Ishikawa (cell line): ENCODE results near the gene DHX30.

Source experiments
- CEBPB ChIP-seq: IDR thresholded peaks from 2 replicates; pipeline ENCODE4 v1.6.1; 2012
- EGR1 ChIP-seq: IDR thresholded peaks from 2 replicates; pipeline ENCODE4 v1.6.1; 2012
- EP300 ChIP-seq: IDR thresholded peaks from 2 replicates; pipeline ENCODE4 v1.6.1; 2012; ENCODE audit warnings: borderline replicate concordance
- NFIC ChIP-seq: IDR thresholded peaks from 2 replicates; pipeline ENCODE4 v1.6.1; 2012
- RAD21 ChIP-seq: IDR thresholded peaks from 2 replicates; pipeline ENCODE4 v1.6.1; 2012; ENCODE audit warnings: low read depth
- TCF12 ChIP-seq: IDR thresholded peaks from 2 replicates; pipeline ENCODE4 v1.6.1; 2012; ENCODE audit warnings: low read depth
- TEAD4 ChIP-seq: IDR thresholded peaks from 2 replicates; pipeline ENCODE4 v1.6.1; 2012
- YY1 ChIP-seq: IDR thresholded peaks from 2 replicates; pipeline ENCODE4 v1.6.1; 2012; ENCODE audit warnings: low read depth
- ZBTB7A ChIP-seq: IDR thresholded peaks from 2 replicates; pipeline ENCODE4 v1.6.1; 2012; ENCODE audit warnings: low read depth
- TF ChIP-seq, protein P1 (sequence below): IDR thresholded peaks from 2 replicates; pipeline ENCODE4 v1.6.1; 2012
- TF ChIP-seq, protein P2 (sequence below): IDR thresholded peaks from 2 replicates; pipeline ENCODE4 v1.6.1; 2012; ENCODE audit warnings: low read depth, mild to moderate bottlenecking

- TF ChIP-seq EGR1 (no peak), ZBTB7A (no peak), RAD21 (no peak), EP300 (no peak), YY1 (no peak), TCF12 (no peak), CEBPB (no peak), TEAD4 (no peak), NFIC (no peak)
- TF ChIP-seq, protein P1, sequence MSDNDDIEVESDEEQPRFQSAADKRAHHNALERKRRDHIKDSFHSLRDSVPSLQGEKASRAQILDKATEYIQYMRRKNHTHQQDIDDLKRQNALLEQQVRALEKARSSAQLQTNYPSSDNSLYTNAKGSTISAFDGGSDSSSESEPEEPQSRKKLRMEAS: no peak; the same call in 1 of the 2 replicates
- TF ChIP-seq, protein P2, sequence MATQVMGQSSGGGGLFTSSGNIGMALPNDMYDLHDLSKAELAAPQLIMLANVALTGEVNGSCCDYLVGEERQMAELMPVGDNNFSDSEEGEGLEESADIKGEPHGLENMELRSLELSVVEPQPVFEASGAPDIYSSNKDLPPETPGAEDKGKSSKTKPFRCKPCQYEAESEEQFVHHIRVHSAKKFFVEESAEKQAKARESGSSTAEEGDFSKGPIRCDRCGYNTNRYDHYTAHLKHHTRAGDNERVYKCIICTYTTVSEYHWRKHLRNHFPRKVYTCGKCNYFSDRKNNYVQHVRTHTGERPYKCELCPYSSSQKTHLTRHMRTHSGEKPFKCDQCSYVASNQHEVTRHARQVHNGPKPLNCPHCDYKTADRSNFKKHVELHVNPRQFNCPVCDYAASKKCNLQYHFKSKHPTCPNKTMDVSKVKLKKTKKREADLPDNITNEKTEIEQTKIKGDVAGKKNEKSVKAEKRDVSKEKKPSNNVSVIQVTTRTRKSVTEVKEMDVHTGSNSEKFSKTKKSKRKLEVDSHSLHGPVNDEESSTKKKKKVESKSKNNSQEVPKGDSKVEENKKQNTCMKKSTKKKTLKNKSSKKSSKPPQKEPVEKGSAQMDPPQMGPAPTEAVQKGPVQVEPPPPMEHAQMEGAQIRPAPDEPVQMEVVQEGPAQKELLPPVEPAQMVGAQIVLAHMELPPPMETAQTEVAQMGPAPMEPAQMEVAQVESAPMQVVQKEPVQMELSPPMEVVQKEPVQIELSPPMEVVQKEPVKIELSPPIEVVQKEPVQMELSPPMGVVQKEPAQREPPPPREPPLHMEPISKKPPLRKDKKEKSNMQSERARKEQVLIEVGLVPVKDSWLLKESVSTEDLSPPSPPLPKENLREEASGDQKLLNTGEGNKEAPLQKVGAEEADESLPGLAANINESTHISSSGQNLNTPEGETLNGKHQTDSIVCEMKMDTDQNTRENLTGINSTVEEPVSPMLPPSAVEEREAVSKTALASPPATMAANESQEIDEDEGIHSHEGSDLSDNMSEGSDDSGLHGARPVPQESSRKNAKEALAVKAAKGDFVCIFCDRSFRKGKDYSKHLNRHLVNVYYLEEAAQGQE: no peak
Measured at GRCh38 chr3:47803480-47804025, 615 bp downstream of the DHX30 start.
